H1 (cell line): ENCODE data around the gene NAP1L1. TPM values are rescaled to one million over a fixed set of nuclear protein-coding genes. Genes with fewer than 3 reads are reported as not detected.
A peak's percentile ranks its signal among the peaks of the same experiment; 100 is the strongest.

Experiments
- CTCF ChIA-PET: fragments of 300-600 bp; sonication (Branson Sonifier 250); formaldehyde crosslinking; loops from one replicate; lab custom pipeline; 2021; ENCODE audit not compliant: partially characterized antibody; lab: Charles Lee
- POLR2A ChIA-PET: fragments of 300-600 bp; sonication (Branson Sonifier 250); formaldehyde crosslinking; loops from one replicate; lab custom pipeline; 2021; ENCODE audit warnings: inconsistent platforms; ENCODE audit not compliant: partially characterized antibody; lab: Charles Lee
- DNase-seq, 2 experiments: peaks; one replicate each; pipeline versions ENCODE4 v3.0.0 to v3.0.0-alpha.2; 2010 to 2022; ENCODE audit warnings: low spot score in 2 of 2, low read depth in 1 of 2, mixed read lengths in 1 of 2
- FAIRE-seq: peaks from 2 replicates; lab custom pipeline; 2011; peaks lifted over from hg19 to GRCh38; lab: Jason Lieb, UNC
- H2AFZ ChIP-seq: 2 replicates; pipeline ENCODE4 v1.8.1; 2012; ENCODE audit warnings: low read length, inconsistent platforms
- H2AK5ac ChIP-seq: 2 replicates; pipeline ENCODE4 v1.6.1; 2013; ENCODE audit warnings: low read depth, low read length
- H2BK120ac ChIP-seq: replicated peaks from 2 replicates; pipeline ENCODE3; 2013; ENCODE audit warnings: low read depth, low read length, inconsistent platforms
- H2BK12ac ChIP-seq: 2 replicates; pipeline ENCODE4 v1.6.1; 2013; ENCODE audit warnings: low read depth, low read length
- H2BK15ac ChIP-seq: 2 replicates; pipeline ENCODE4 v1.6.1; 2013; ENCODE audit warnings: low read length
- H2BK20ac ChIP-seq: 2 replicates; pipeline ENCODE4 v1.6.1; 2013; ENCODE audit warnings: low read length
- H2BK5ac ChIP-seq: 2 replicates; pipeline ENCODE4 v1.6.1; 2013; ENCODE audit warnings: low read depth, low read length
- H3K14ac ChIP-seq: 2 replicates; pipeline ENCODE4 v1.6.1; 2013; ENCODE audit warnings: inconsistent platforms; ENCODE audit not compliant: insufficient read length
- H3K18ac ChIP-seq: 2 replicates; pipeline ENCODE4 v1.6.1; 2013; ENCODE audit warnings: low read length; ENCODE audit errors: extremely low read depth
- H3K23ac ChIP-seq: 2 replicates; pipeline ENCODE4 v1.6.1; 2013; ENCODE audit warnings: inconsistent platforms; ENCODE audit not compliant: insufficient read length
- H3K23me2 ChIP-seq: 2 replicates; pipeline ENCODE4 v1.6.1; 2013; ENCODE audit warnings: low read depth, low read length
- H3K27ac ChIP-seq: 2 replicates; pipeline ENCODE4 v1.6.1; 2011; ENCODE audit warnings: low read depth, low read length, inconsistent platforms
- H3K27me3 ChIP-seq, 4 experiments: replicated peaks in 1 of 4; 1 replicate in 1 of 4; 2 replicates in 3 of 4; pipeline versions ENCODE4 v1.6.1 to v1.8.1; 2011 to 2013; ENCODE audit warnings: low read length in 3 of 4, mild to moderate bottlenecking in 3 of 4, inconsistent platforms in 2 of 4, mixed read lengths in 2 of 4, moderate library complexity in 1 of 4; ENCODE audit not compliant: control insufficient read depth in 3 of 4, insufficient read depth in 3 of 4; ENCODE audit errors: extremely low read depth in 1 of 4
- H3K36me3 ChIP-seq, 4 experiments: 2 replicates each; pipeline versions ENCODE4 v1.6.1 to v1.8.1; 2011 to 2013; ENCODE audit warnings: mild to moderate bottlenecking in 4 of 4, low read length in 3 of 4, moderate library complexity in 2 of 4, control low read depth in 1 of 4, inconsistent platforms in 1 of 4; ENCODE audit not compliant: insufficient read depth in 4 of 4, control insufficient read depth in 2 of 4
- H3K4ac ChIP-seq: replicated peaks from 2 replicates; pipeline ENCODE3; 2013; ENCODE audit warnings: low read length, low read depth, mixed read lengths, inconsistent platforms; ENCODE audit not compliant: insufficient read length
- H3K4me1 ChIP-seq, 4 experiments: replicated peaks in 1 of 4; 1 replicate in 1 of 4; 2 replicates in 3 of 4; pipeline versions ENCODE4 v1.6.1 to v1.8.1; 2011 to 2013; ENCODE audit warnings: low read length in 3 of 4, inconsistent platforms in 2 of 4, mixed read lengths in 1 of 4; ENCODE audit not compliant: insufficient read depth in 4 of 4, control insufficient read depth in 3 of 4
- H3K4me2 ChIP-seq, 2 experiments: 2 replicates each; pipeline versions ENCODE4 v1.6.1 to v1.8.1; 2011 to 2013; ENCODE audit warnings: low read depth in 2 of 2, low read length in 2 of 2, control low read depth in 1 of 2, inconsistent platforms in 1 of 2, mild to moderate bottlenecking in 1 of 2; ENCODE audit not compliant: insufficient read depth in 1 of 2
- H3K4me3 ChIP-seq, 4 experiments: fragments of 200-600, 300-600 bp in 1 of 4; sonication (generic), shearing (Covaris generic), sonication (Bioruptor Twin) in 1 of 4; 2 replicates each; pipeline versions ENCODE4 v1.5.1 to v1.8.1; 2011 to 2016; ENCODE audit warnings: low read length in 4 of 4, low read depth in 3 of 4, control low read depth in 2 of 4, inconsistent platforms in 2 of 4, mild to moderate bottlenecking in 2 of 4, mixed read lengths in 1 of 4, moderate library complexity in 1 of 4; ENCODE audit not compliant: insufficient read depth in 2 of 4; ENCODE audit errors: extremely low read depth in 1 of 4
- H3K56ac ChIP-seq: replicated peaks from 2 replicates; pipeline ENCODE3; 2013; ENCODE audit warnings: low read depth, mild to moderate bottlenecking, mixed read lengths, low read length, inconsistent platforms; ENCODE audit not compliant: insufficient read length
- H3K79me1 ChIP-seq: 2 replicates; pipeline ENCODE4 v1.6.1; 2013; ENCODE audit warnings: low read depth, low read length, control low read depth
- H3K79me2 ChIP-seq, 2 experiments: 2 replicates each; pipeline versions ENCODE4 v1.6.1 to v1.8.1; 2012 to 2013; ENCODE audit warnings: low read length in 2 of 2, mild to moderate bottlenecking in 2 of 2, inconsistent platforms in 1 of 2; ENCODE audit not compliant: insufficient read depth in 2 of 2, control insufficient read depth in 1 of 2
- H3K9ac ChIP-seq, 4 experiments: replicated peaks in 1 of 4; 1 replicate in 1 of 4; 2 replicates in 3 of 4; pipeline versions ENCODE4 v1.6.1 to v1.8.1; 2011 to 2013; ENCODE audit warnings: low read depth in 3 of 4, low read length in 3 of 4, control low read depth in 2 of 4, mild to moderate bottlenecking in 2 of 4, moderate library complexity in 2 of 4, inconsistent platforms in 1 of 4; ENCODE audit errors: extremely low read depth in 1 of 4
- H3K9me3 ChIP-seq, 2 experiments: 2 replicates each; pipeline versions ENCODE4 v1.6.1 to v1.8.1; 2012 to 2013; ENCODE audit warnings: mild to moderate bottlenecking in 2 of 2, moderate library complexity in 2 of 2, control low read depth in 1 of 2, inconsistent platforms in 1 of 2, low read depth in 1 of 2, low read length in 1 of 2, mixed read lengths in 1 of 2; ENCODE audit not compliant: insufficient read depth in 2 of 2
- H4K20me1 ChIP-seq, 2 experiments: replicated peaks in 1 of 2; 2 replicates each; pipeline versions ENCODE3 to v1.8.1; 2011 to 2013; ENCODE audit warnings: inconsistent platforms in 2 of 2, low read length in 2 of 2, mild to moderate bottlenecking in 1 of 2; ENCODE audit not compliant: insufficient read depth in 2 of 2, control insufficient read depth in 1 of 2
- H4K5ac ChIP-seq: 2 replicates; pipeline ENCODE4 v1.6.1; 2013; ENCODE audit warnings: low read length, low read depth, mixed read lengths, inconsistent platforms; ENCODE audit not compliant: insufficient read length
- H4K8ac ChIP-seq: 2 replicates; pipeline ENCODE4 v1.8.0; 2013; ENCODE audit warnings: mild to moderate bottlenecking, moderate library complexity, low read length, inconsistent platforms; ENCODE audit not compliant: insufficient read depth; ENCODE audit errors: extremely low read depth
- H4K91ac ChIP-seq: replicated peaks from 2 replicates; pipeline ENCODE3; 2013; ENCODE audit warnings: low read length, mixed read lengths, inconsistent platforms; ENCODE audit not compliant: insufficient read length
- GABPA ChIP-seq: IDR thresholded peaks from 2 replicates; pipeline ENCODE4 v1.6.1; 2011; ENCODE audit warnings: mild to moderate bottlenecking, low read length, moderate library complexity, borderline replicate concordance; ENCODE audit not compliant: insufficient read depth
- KDM4A ChIP-seq: IDR thresholded peaks from one replicate; pipeline ENCODE4 v1.7.1; 2012; ENCODE audit warnings: low read depth, mild to moderate bottlenecking, moderate library complexity, low read length, inconsistent platforms; ENCODE audit not compliant: severe bottlenecking
- MAFK ChIP-seq: IDR thresholded peaks from 2 replicates; pipeline ENCODE4 v1.6.1; 2012; ENCODE audit warnings: low read depth, mild to moderate bottlenecking, improper control_type of control experiment, low read length
- SP4 ChIP-seq: IDR thresholded peaks from 2 replicates; pipeline ENCODE4 v1.6.1; 2012; ENCODE audit warnings: low read length, inconsistent platforms
- TCF12 ChIP-seq: IDR thresholded peaks from 2 replicates; pipeline ENCODE4 v1.6.1; 2011; ENCODE audit warnings: low read depth, mild to moderate bottlenecking, low read length
- WGBS, 2 experiments: shearing (Covaris generic) in 1 of 2; methylation state at CpG; one replicate each; pipeline versions ENCODE4 v1.1.6 to v1.1.7; 2013 to 2015; ENCODE audit warnings: low lambda C conversion rate in 2 of 2, mixed read lengths in 2 of 2, inconsistent platforms in 1 of 2, low coverage in 1 of 2, missing lambda C conversion rate in 1 of 2; ENCODE audit not compliant: insufficient replicate concordance in 2 of 2, insufficient coverage in 1 of 2, insufficient read length in 1 of 2; ENCODE audit errors: extremely low coverage in 1 of 2, missing lambda C conversion rate in 1 of 2; 5-methylcytosine and 5-hydroxymethylcytosine counted together
- polyA plus RNA-seq, 7 experiments: library from polyadenylated mRNA; depleted of rRNA in 3 of 7; stranded (reverse) in 5 of 7; unstranded in 2 of 7; fragments of >200 nt in 5 of 7; fragments of 200-250 nt in 2 of 7; gene quantifications; 1 replicate in 5 of 7; 2 replicates in 1 of 7; 4 replicates in 1 of 7; pipeline versions ENCODE4 v1.2.1 to v1.2.3, GENCODE V29; 2011 to 2013; ENCODE audit warnings: missing spikeins in 2 of 7, mixed read lengths in 2 of 7
- total RNA-seq: library from RNA; stranded (reverse); fragmentation: NEBNext Ultra II Directional; extraction: Animal tissue kit (Norgen Biotek cat#: 25700); gene quantifications from 2 replicates; pipeline ENCODE4 v1.2.1, GENCODE V29; 2021
- TF ChIP-seq, protein P1 (sequence below): IDR thresholded peaks from 2 replicates; pipeline ENCODE4 v1.6.1; 2011; ENCODE audit warnings: low read depth, mild to moderate bottlenecking, low read length; ENCODE audit not compliant: insufficient read depth

Gene NAP1L1
- total and polyA plus RNA-seq, 2 of the 8 experiments (the other 6 are each of a cell fraction or from before 2014, with no cell fraction given), result 202 to 1,159 TPM

DNA sequence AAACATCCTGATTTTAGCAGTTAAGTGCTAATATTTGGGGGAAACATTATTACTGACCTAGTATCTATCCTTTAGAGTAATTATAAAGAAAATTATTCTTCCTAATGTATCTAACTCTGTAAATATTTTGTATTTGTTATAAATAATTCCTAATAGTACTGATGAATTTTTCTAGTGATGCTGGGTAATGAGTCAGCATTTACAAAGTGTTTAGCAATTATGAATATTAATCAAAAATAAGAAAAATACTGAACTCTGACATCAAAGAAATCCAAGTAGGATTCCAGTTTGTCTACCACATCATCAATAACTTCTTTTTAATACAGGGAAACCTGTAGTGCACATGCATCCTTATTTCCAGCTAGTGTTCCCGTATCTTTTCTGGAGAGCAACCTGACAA is 9.0 kb downstream of the NAP1L1 start:
- ChIA-PET POLR2A (interaction anchor here (0.6 to 2.0 kb wide), 5 partner anchors 9 to 146 kb away, joined by 3 to 10 read pairs (median 3); partner anchors contain the start of gene NAP1L1), CTCF (interaction anchor here (0.6 to 1.1 kb wide), 2 partner anchors 40 to 83 kb away, joined by 3 to 4 read pairs; no protein-coding TSS in a partner anchor)
- Histone ChIP-seq H3K14ac (no peak overlapping the region), H3K79me2 (peaks cover 76 to 100% of the 10 kb centered on the region in 2 experiments), H3K56ac (no peak overlapping the region), H4K8ac (no peak overlapping the region), H2BK20ac (no peak overlapping the region), H3K9me3 (no peaks in the 10 kb centered on the region), H3K18ac (no peak overlapping the region), H3K4me2 (no peak overlapping the region), H4K91ac (no peak overlapping the region), H2BK5ac (no peak overlapping the region), H3K23ac (no peak overlapping the region), H2AK5ac (no peak overlapping the region), H2AFZ (no peak overlapping the region), H3K27me3 (no peaks in the 10 kb centered on the region), H2BK15ac (no peak overlapping the region), H3K4me3 (no peak overlapping the region), H3K9ac (no peak overlapping the region), H3K36me3 (peaks cover 0 to 36% (median 3%) of the 10 kb centered on the region in 4 experiments; a peak in 4 of 8 replicates), H2BK120ac (no peak overlapping the region), H2BK12ac (no peak overlapping the region), H3K4me1 (peaks cover 0 to 8% (median 6%) of the 10 kb centered on the region in 4 experiments; a peak in 6 of 7 replicates), H4K5ac (no peak overlapping the region), H3K79me1 (no peaks in the 10 kb centered on the region), H3K23me2 (no peaks in the 10 kb centered on the region), H3K4ac (no peak overlapping the region), H4K20me1 (peaks cover 43 to 58% of the 10 kb centered on the region in 2 experiments), H3K27ac (no peak overlapping the region)
- 86% methylated on average over 1 of the region's 1 CpG; no CpG with 5 or more reads in 1 of the 2 experiments for WGBS, 2 experiments
- DNase-seq (no peak), FAIRE-seq (no peak)
- TF ChIP-seq SP4 (no peak), TCF12 (no peak), MAFK (0 out of 2 replicates have a peak, but pooled peaks have one; percentile 7), GABPA (no peak), KDM4A (no peak)
- TF ChIP-seq, protein P1, sequence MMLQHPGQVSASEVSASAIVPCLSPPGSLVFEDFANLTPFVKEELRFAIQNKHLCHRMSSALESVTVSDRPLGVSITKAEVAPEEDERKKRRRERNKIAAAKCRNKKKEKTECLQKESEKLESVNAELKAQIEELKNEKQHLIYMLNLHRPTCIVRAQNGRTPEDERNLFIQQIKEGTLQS, result no peak
